ENCODE measurements around the gene THBS2.

GRCh38 chr6:169184419-169184818 lies 69.2 kb downstream of the THBS2 start:
- no peak for TF ChIP-seq CTCF (IDR thresholded peaks at IDR 0.05 in 2 of 3, conservative IDR thresholded peaks at IDR 0.05 in 1 of 3; ENCODE audit: borderline replicate concordance in 1 of 3, insufficient read depth in 1 of 3, low read depth in 2 of 3, low read length in 2 of 3)
- TF ChIP-seq POLR2A (IDR thresholded peaks at IDR 0.05; ENCODE audit: borderline replicate concordance, extremely low read depth, insufficient read depth, insufficient read length): no peak
- no peak for TF ChIP-seq ZFX (IDR thresholded peaks at IDR 0.05)
- TF ChIP-seq RAD21 (IDR thresholded peaks at IDR 0.05; ENCODE audit: low read depth): no peak
- no peak for TF ChIP-seq POLR2AphosphoS5 (IDR thresholded peaks at IDR 0.05; ENCODE audit: low read depth, low read length)

Data from HCT116 (cell line).